ENCODE results near the gene BEX3. TPM values are rescaled to one million over a fixed set of nuclear protein-coding genes. Genes with fewer than 3 reads are reported as not detected.
A peak's percentile ranks its signal among the peaks of the same experiment; 100 is the strongest.

BEX3 gene
- total RNA-seq, 1 experiment from 2014 or later = 367 TPM

DNA sequence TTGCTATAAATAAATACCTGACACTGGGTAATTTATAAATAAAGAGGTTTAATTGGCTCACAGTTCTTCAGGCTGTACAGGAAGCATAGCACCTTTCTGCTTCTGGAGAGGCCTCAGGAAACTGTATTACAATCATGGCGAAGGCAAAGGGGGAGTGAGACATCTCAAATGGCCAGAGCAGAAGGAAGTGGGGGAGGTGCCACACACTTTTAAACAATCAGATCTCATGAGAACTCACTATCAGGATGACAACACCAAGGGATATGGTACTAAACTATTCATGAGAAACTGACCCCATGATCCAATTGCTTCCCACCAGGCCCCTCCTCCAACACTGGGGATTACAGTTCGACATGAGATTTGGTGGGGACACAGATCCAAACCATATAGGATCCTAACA, 31.7 kb upstream of the BEX3 start:
- H3K27me3 Mint-ChIP-seq (ENCODE audit: insufficient read depth, unreplicated experiment) = no peaks in the 10 kb centered on the region

DNA sequence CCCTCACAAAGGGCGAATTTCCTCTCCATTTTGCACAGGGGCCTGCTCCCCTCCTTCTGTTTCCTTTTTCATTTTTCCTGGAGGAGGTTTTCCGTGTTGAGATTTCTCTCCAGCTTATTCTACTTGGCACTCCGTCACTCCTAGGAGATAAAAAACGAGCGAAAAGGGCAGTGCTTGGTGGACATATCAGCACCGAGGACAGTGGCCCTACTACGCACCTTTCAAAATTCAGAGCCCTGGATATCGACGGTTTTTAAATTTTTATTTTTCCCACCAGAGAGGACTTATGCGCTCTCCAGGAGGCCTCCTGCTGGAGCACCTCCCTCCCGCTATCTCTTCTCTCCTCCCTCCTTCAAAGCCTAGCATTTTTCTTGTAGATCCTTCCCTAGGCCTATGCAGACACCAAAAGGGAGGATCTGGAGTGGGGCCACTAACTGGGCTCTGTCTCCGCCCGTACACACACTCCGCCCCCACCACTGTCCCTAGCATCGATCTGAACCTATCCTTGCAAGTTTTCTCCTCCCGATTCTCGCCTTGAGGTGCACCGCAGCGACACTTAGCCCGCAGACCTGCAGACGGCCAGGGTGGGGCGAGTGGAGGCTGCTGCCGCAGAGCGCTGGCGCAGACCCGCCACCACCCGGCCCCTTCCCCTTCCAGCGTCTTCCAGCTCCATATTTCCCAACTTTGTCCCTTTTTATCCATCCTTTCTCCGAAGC, 28.5 kb upstream of the BEX3 start:
- Mint-ChIP-seq H3K36me3 (ENCODE audit: insufficient read depth, unreplicated experiment) (peaks cover 5% of the 10 kb centered on the region), H3K4me3 (ENCODE audit: unreplicated experiment) (no peak overlapping the region), H3K4me1 (ENCODE audit: low read depth, unreplicated experiment) (peaks cover 4% of the 10 kb centered on the region), H3K27me3 (ENCODE audit: insufficient read depth, unreplicated experiment) (no peaks in the 10 kb centered on the region), H3K9me3 (ENCODE audit: unreplicated experiment) (no peaks in the 10 kb centered on the region), H3K27ac (ENCODE audit: unreplicated experiment) (no peak overlapping the region)
- TF ChIP-seq, protein P1, sequence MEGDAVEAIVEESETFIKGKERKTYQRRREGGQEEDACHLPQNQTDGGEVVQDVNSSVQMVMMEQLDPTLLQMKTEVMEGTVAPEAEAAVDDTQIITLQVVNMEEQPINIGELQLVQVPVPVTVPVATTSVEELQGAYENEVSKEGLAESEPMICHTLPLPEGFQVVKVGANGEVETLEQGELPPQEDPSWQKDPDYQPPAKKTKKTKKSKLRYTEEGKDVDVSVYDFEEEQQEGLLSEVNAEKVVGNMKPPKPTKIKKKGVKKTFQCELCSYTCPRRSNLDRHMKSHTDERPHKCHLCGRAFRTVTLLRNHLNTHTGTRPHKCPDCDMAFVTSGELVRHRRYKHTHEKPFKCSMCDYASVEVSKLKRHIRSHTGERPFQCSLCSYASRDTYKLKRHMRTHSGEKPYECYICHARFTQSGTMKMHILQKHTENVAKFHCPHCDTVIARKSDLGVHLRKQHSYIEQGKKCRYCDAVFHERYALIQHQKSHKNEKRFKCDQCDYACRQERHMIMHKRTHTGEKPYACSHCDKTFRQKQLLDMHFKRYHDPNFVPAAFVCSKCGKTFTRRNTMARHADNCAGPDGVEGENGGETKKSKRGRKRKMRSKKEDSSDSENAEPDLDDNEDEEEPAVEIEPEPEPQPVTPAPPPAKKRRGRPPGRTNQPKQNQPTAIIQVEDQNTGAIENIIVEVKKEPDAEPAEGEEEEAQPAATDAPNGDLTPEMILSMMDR (IDR thresholded peaks at IDR 0.05; ENCODE audit: insufficient read depth in 1 of 2, low read depth in 1 of 2, low read length in 1 of 2, severe bottlenecking in 1 of 2, unreplicated experiment in 1 of 2) = no peak
- ChIA-PET POLR2A (no interaction called here), CTCF (no interaction called here)
- H3K9me3 ChIP-seq = no peaks in the 10 kb centered on the region
- 0 out of 2 replicates have a peak, but pooled peaks cover 9% of the 10 kb centered on the region for H3K4me1 ChIP-seq
- H3K4me3 ChIP-seq (ENCODE audit: low read depth, low read length) = no peak overlapping the region
- no peak for DNase-seq
- no TSS peak for BruUV-seq (replicated peaks)
- H3K27me3 ChIP-seq (replicated peaks; ENCODE audit: control insufficient read depth, insufficient read depth, low read length) = no peaks in the 10 kb centered on the region
- intact Hi-C loops (cut with micrococcal nuclease; ENCODE audit: unreplicated experiment) = no loop called here
- no peaks in the 10 kb centered on the region for H3K36me3 ChIP-seq (ENCODE audit: control insufficient read depth, insufficient read depth, low read length)

More for the DNA sequence above, 31.7 kb upstream of the BEX3 start:
- no peak overlapping the region for H3K4me3 Mint-ChIP-seq (ENCODE audit: unreplicated experiment)
- Histone ChIP-seq H3K4me1 (no peaks in the 10 kb centered on the region), H3K36me3 (ENCODE audit: control insufficient read depth, insufficient read depth, low read length) (no peaks in the 10 kb centered on the region), H3K4me3 (ENCODE audit: low read depth, low read length) (no peak overlapping the region), H3K27me3 (replicated peaks; ENCODE audit: control insufficient read depth, insufficient read depth, low read length) (no peaks in the 10 kb centered on the region), H3K9me3 (no peaks in the 10 kb centered on the region)
- H3K36me3 Mint-ChIP-seq (ENCODE audit: insufficient read depth, unreplicated experiment) = peaks cover 5% of the 10 kb centered on the region
- H3K27ac Mint-ChIP-seq (ENCODE audit: unreplicated experiment) = no peak overlapping the region
- no peaks in the 10 kb centered on the region for H3K9me3 Mint-ChIP-seq (ENCODE audit: unreplicated experiment)
- POLR2A ChIA-PET = no interaction called here
- peaks cover 6% of the 10 kb centered on the region for H3K4me1 Mint-ChIP-seq (ENCODE audit: low read depth, unreplicated experiment)
- CTCF ChIA-PET = no interaction called here
- intact Hi-C loops (cut with micrococcal nuclease; ENCODE audit: unreplicated experiment) = loop anchor here (5.0 kb wide), 2 partner anchors 33 to 103 kb away; partner anchors contain the start of gene BEX3
- no TSS peak for BruUV-seq (replicated peaks)
- TF ChIP-seq, protein P1 (IDR thresholded peaks at IDR 0.05; ENCODE audit: insufficient read depth in 1 of 2, low read depth in 1 of 2, low read length in 1 of 2, severe bottlenecking in 1 of 2, unreplicated experiment in 1 of 2) = no peak
- DNase-seq = no peak

DNA sequence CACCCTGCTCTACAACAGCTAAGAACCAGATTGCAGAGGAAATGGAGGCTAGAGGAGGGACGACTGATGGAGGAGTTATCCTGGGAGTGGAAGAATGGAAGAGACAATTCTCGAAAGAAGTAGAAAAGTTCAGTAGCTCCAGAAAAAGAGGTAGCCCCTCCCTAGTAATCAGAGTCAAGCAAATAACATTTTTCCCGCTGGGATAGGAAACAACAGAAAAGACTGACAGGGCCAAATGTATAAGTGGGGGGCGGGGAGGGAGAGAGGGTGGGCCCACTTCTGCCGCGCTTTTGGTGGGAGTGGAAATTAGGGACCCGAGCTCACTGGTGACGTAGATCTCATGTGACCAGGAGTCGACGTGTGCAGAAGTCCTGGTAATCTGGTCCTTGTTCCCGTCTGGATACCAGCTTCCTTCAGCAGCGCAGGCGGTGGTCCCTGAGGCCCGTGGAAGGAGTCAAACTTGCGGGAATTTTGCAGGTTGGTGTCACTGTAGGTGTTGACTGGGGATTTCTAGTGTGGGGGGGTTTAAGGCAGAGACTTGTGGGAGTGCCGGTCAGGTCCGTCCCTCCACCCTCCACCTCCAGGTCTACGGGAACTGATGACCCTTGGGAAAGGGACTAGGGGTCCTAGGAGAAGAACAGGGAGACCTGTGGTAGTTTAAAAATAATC, 20.1 kb upstream of the BEX3 start, which contains the start of gene TCEAL9:
TCEAL9 (plus strand) TSS at position 377 of the 669 bp plus-strand sequence. CDS start 1,179 bp downstream, outside the sequence.
- TF ChIP-seq, protein P1 (IDR thresholded peaks at IDR 0.05; ENCODE audit: insufficient read depth in 1 of 2, low read depth in 1 of 2, low read length in 1 of 2, severe bottlenecking in 1 of 2, unreplicated experiment in 1 of 2) = no peak
- Histone ChIP-seq H3K36me3 (ENCODE audit: control insufficient read depth, insufficient read depth, low read length) (no peaks in the 10 kb centered on the region), H3K27me3 (replicated peaks; ENCODE audit: control insufficient read depth, insufficient read depth, low read length) (no peaks in the 10 kb centered on the region), H3K9me3 (no peaks in the 10 kb centered on the region), H3K4me3 (ENCODE audit: low read depth, low read length) (peak within 1 kb of the TSS; percentile 44), H3K4me1 (peaks cover 11% of the 10 kb centered on the region)
- no TSS peak for BruUV-seq (replicated peaks)
- no peaks in the 10 kb centered on the region for H3K9me3 Mint-ChIP-seq (ENCODE audit: unreplicated experiment)
- intact Hi-C loops (cut with micrococcal nuclease; ENCODE audit: unreplicated experiment) = no loop called here
- peaks cover 22% of the 10 kb centered on the region for H3K36me3 Mint-ChIP-seq (ENCODE audit: insufficient read depth, unreplicated experiment)
- no peaks in the 10 kb centered on the region for H3K4me1 Mint-ChIP-seq (ENCODE audit: low read depth, unreplicated experiment)
- peak; percentile 36 to 65 for DNase-seq
- H3K4me3 Mint-ChIP-seq (ENCODE audit: unreplicated experiment) = peak within 1 kb of the TSS; percentile 83
- POLR2A ChIA-PET = interaction anchor here (0.5 to 1.6 kb wide), 3 partner anchors 21 to 91 kb away, joined by 4 to 12 read pairs (median 6); partner anchors contain the start of gene BEX3
- H3K27ac Mint-ChIP-seq (ENCODE audit: unreplicated experiment) = peak within 1 kb of the TSS; percentile 73
- no peaks in the 10 kb centered on the region for H3K27me3 Mint-ChIP-seq (ENCODE audit: insufficient read depth, unreplicated experiment)
- CTCF ChIA-PET = interaction anchor here (0.8 to 1.1 kb wide), 2 partner anchors 13 to 108 kb away, joined by 3 read pairs; no protein-coding TSS in a partner anchor
